Loucy (cell line): ENCODE data around the gene CDK11B.
"Not testable (repeated sequence)": the region's sequence is repeated elsewhere in the genome, so short reads cannot be mapped to it uniquely, and the experiment has no call there.

Experiments used
- H2AFZ ChIP-seq: fragments of 200-600 bp; sonication (generic); 2 replicates; pipeline ENCODE4 v1.6.0; 2016; ENCODE audit warnings: antibody characterized with exemption, mild to moderate bottlenecking, low read length, moderate library complexity
- H3F3A ChIP-seq: fragments of 200-600 bp; 2 replicates; pipeline ENCODE4 v1.6.0; 2016; ENCODE audit warnings: antibody characterized with exemption, low read depth, mild to moderate bottlenecking
- H3K27me3 ChIP-seq: fragments of 200-600 bp; sonication (generic); 2 replicates; pipeline ENCODE4 v1.6.1; 2014; ENCODE audit warnings: low read length, mild to moderate bottlenecking; ENCODE audit not compliant: insufficient read depth, poor library complexity, severe bottlenecking
- H3K36me3 ChIP-seq: fragments of 200-600 bp; sonication (generic); 2 replicates; pipeline ENCODE4 v1.6.1; 2016; ENCODE audit warnings: low read length; ENCODE audit not compliant: insufficient read depth
- H3K4me1 ChIP-seq: fragments of 200-600 bp; sonication (generic); 2 replicates; pipeline ENCODE4 v1.5.1; 2014; ENCODE audit warnings: low read length, mild to moderate bottlenecking; ENCODE audit not compliant: insufficient read depth, poor library complexity, severe bottlenecking
- H3K4me2 ChIP-seq: fragments of 200-600 bp; sonication (generic); 2 replicates; pipeline ENCODE4 v1.6.0; 2014; ENCODE audit warnings: antibody characterized with exemption, low read length, low read depth, mild to moderate bottlenecking; ENCODE audit not compliant: poor library complexity, severe bottlenecking
- H3K4me3 ChIP-seq: fragments of 200-600 bp; sonication (generic); 2 replicates; pipeline ENCODE4 v1.5.1; 2014; ENCODE audit warnings: low read length, mild to moderate bottlenecking, mixed read lengths; ENCODE audit not compliant: poor library complexity, severe bottlenecking
- H3K79me2 ChIP-seq: fragments of 200-600 bp; sonication (generic); 2 replicates; pipeline ENCODE4 v1.6.1; 2014; ENCODE audit warnings: low read length; ENCODE audit not compliant: insufficient read depth
- H3K9ac ChIP-seq: fragments of 200-600 bp; sonication (generic); 2 replicates; pipeline ENCODE4 v1.6.0; 2014; ENCODE audit warnings: mild to moderate bottlenecking, low read depth, low read length, moderate library complexity; ENCODE audit not compliant: poor library complexity, severe bottlenecking
- H3K9me2 ChIP-seq: fragments of 200-600 bp; sonication (generic); replicated peaks from 2 replicates; pipeline ENCODE4 v1.6.1; 2016; ENCODE audit warnings: low read depth, low read length, mixed read lengths
- H3K9me3 ChIP-seq: fragments of 200-600 bp; sonication (generic); 2 replicates; pipeline ENCODE4 v1.6.1; 2014; ENCODE audit warnings: mild to moderate bottlenecking, antibody characterized with exemption, low read length, low read depth; ENCODE audit not compliant: insufficient read depth
- H4K20me1 ChIP-seq: fragments of 200-600 bp; sonication (generic); 2 replicates; pipeline ENCODE4 v1.6.0; 2014; ENCODE audit warnings: antibody characterized with exemption, low read length, mild to moderate bottlenecking; ENCODE audit not compliant: insufficient read depth, poor library complexity, severe bottlenecking

The CDK11B gene

GRCh38 chr1:1696431-1697357 is 37.9 kb upstream of the CDK11B start:
- not testable (repeated sequence) for H3K9ac ChIP-seq, H2AFZ ChIP-seq, H3K4me2 ChIP-seq, H3K9me2 ChIP-seq, H3F3A ChIP-seq, H3K27me3 ChIP-seq, H3K4me1 ChIP-seq, H3K79me2 ChIP-seq, H4K20me1 ChIP-seq, H3K36me3 ChIP-seq, H3K4me3 ChIP-seq, H3K9me3 ChIP-seq

DNA sequence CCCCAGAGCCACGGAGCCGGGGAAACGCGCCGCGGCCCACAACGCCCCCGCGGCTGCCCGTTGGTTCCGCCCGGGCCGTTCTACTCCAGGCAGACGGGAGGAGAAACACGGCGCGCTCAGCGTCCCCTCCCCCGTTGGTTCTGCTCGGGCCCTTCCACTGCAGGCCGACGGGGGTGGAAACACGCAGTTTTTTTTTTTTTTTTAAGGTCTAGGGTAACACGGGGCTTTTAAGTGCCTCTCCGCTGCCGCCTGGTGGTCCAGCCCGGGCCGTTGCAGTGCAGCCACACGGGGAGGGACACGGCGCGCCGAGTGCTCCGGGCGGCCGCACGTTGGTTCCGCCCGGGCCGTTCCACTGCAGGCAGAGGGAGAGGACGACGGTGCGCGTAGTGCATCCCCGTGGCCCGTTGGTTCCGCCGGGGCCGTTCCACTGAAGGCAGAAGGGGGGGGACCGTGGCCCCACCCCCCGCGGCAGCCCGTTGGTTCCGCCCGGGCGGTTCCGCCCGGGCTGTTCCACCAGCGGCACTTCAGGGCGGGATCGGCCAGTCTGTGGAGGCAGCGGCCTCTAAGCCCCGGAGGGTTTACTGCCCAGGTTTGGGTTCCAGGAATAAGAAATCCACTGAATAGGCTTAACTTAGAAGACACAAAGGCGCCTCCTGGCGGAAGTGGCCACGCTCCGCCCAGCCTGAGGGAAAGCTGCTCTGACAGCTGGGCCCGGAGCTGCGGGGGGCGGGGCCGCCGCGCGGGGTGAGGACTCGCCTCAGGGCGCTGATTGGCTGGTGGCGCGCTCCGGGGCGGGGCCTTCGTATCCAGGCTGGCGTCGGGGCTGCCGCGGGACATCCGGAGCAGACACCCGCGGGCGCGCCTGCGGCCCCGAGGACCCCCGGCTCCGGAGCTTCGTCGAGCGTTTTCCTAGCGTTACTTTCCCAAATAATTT is 34.2 kb upstream of the CDK11B start, which contains the start of gene SLC35E2B:
SLC35E2B (minus strand) TSS at position 82 of the 934 bp plus-strand sequence. CDS start 16,096 bp downstream, outside the sequence.
- H3F3A ChIP-seq, H4K20me1 ChIP-seq, H3K9me3 ChIP-seq, H3K36me3 ChIP-seq, H3K9me2 ChIP-seq, H3K27me3 ChIP-seq, H3K4me1 ChIP-seq: not testable (repeated sequence)
- H3K4me2 ChIP-seq, result peak within 1 kb of the TSS; percentile 51
- peaks cover 11% of the 10 kb centered on the region; the same call in 1 of the 2 replicates for H3K79me2 ChIP-seq
- peak within 1 kb of the TSS; percentile 74 for H3K4me3 ChIP-seq
- peak within 1 kb of the TSS; percentile 49; the same call in 1 of the 2 replicates for H2AFZ ChIP-seq
- H3K9ac ChIP-seq, result peak within 1 kb of the TSS; percentile 84

DNA sequence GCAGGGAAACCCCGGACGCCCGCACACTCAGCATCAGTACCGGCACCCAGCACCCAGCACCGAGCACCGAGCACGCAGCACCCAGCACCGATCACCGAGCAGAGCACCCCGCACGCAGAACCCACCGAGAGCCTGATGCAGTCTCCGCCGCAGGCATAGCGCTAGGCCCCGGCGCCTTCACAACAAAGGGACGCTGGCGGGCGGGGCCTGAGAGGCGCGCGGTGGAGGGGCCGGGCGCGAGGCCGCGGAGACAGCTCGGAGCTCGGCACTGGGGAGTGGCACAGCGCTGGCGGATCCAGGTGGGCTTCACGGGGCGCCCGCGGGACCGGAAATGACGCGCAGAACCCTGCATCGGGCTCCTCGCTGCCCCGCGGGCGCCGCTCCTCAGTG is 33.5 kb upstream of the CDK11B start:
- peak overlapping the region; percentile 49; the same call in 1 of the 2 replicates for H2AFZ ChIP-seq
- not testable (repeated sequence) for H3K9me3 ChIP-seq, H3K27me3 ChIP-seq, H3K36me3 ChIP-seq, H3F3A ChIP-seq, H4K20me1 ChIP-seq, H3K4me1 ChIP-seq, H3K9me2 ChIP-seq, H3K4me2 ChIP-seq
- peaks cover 16% of the 10 kb centered on the region; the same call in 1 of the 2 replicates for H3K79me2 ChIP-seq
- peak overlapping the region; percentile 74 for H3K4me3 ChIP-seq
- peak overlapping the region; percentile 84 for H3K9ac ChIP-seq

DNA sequence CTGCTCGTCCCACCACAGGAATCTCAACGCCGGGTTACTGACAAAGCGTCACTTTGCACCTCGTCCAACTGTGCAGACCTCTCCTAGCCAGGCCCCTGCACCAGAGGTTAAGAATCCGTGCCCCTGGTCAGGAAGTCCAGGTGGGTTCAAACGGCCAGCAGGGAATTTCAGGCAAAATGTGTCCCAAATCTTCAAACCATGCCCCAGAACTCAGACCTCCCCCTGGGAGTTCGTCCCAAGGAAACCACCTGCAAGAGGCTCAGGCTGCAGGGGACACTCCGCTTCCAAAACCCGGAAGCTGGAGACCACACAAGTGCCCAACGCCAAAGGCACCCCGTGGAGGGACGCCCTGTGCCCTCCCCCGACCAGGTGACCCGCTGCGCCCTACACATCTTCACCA is 32.6 kb upstream of the CDK11B start:
- not testable (repeated sequence) for H3K9ac ChIP-seq

DNA sequence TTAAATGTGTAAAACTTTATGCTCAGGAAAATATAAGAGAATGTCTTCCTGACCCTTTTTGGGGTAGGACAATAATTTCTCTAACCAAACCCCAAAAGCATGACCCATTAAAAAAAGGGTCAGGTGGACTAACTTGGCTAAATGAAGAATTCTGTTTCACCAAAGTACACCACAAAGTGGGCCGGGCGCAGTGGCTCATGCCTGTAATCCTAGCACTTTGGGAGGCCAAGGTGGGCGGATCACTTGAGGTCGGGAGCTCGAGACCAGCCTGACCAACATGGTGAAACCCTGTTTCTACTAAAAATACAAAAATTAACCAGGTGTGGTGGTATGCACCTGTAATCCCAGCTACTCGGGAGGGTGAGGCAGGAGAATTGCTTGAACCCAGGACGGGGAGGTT is 30.7 kb upstream of the CDK11B start:
- not testable (repeated sequence) for H3K36me3 ChIP-seq, H3K9ac ChIP-seq, H4K20me1 ChIP-seq, H3K27me3 ChIP-seq, H3K4me1 ChIP-seq, H2AFZ ChIP-seq, H3K9me3 ChIP-seq, H3K4me3 ChIP-seq, H3F3A ChIP-seq, H3K4me2 ChIP-seq, H3K9me2 ChIP-seq
- H3K79me2 ChIP-seq, result peaks cover 26% of the 10 kb centered on the region; the same call in 1 of the 2 replicates

More for the DNA sequence above, 32.6 kb upstream of the CDK11B start:
- H3F3A ChIP-seq, H2AFZ ChIP-seq, H3K4me2 ChIP-seq, H3K36me3 ChIP-seq, H3K9me2 ChIP-seq, H3K9me3 ChIP-seq, H3K4me1 ChIP-seq, H3K27me3 ChIP-seq, H4K20me1 ChIP-seq: not testable (repeated sequence)
- Histone ChIP-seq H3K4me3 (peak overlapping the region; percentile 65), H3K79me2 (peaks cover 19% of the 10 kb centered on the region; the same call in 1 of the 2 replicates)
